HepG2 (cell line): Measurements from ENCODE around the gene ZKSCAN1. TPM values are rescaled to one million over a fixed set of nuclear protein-coding genes. Genes with fewer than 3 reads are reported as not detected.

Experiments used
- ELF4 ChIP-seq: sonication (generic); formaldehyde crosslinking; IDR thresholded peaks from 2 replicates; pipeline ENCODE4 v1.5.0; 2020; ENCODE audit warnings: missing genetic modification reagents, mild to moderate bottlenecking, moderate library complexity, borderline replicate concordance
- GATA4 ChIP-seq: sonication (generic); IDR thresholded peaks from 2 replicates; pipeline ENCODE4 v1.6.1; 2016; ENCODE audit warnings: antibody characterized with exemption, low read depth, borderline replicate concordance
- GFI1 ChIP-seq: sonication (generic); formaldehyde crosslinking; IDR thresholded peaks from 2 replicates; pipeline ENCODE4 v1.5.0; 2020; ENCODE audit warnings: missing genetic modification reagents, mild to moderate bottlenecking, borderline replicate concordance
- MED8 ChIP-seq: sonication (generic); formaldehyde crosslinking; IDR thresholded peaks from 2 replicates; pipeline ENCODE4 v1.8.1; 2023; ENCODE audit warnings: mild to moderate bottlenecking, missing genetic modification reagents; ENCODE audit not compliant: insufficient replicate concordance
- MTF2 ChIP-seq: sonication (generic); formaldehyde crosslinking; IDR thresholded peaks from 2 replicates; pipeline ENCODE4 v1.5.0; 2020; ENCODE audit warnings: missing genetic modification reagents, borderline replicate concordance
- MXD4 ChIP-seq: IDR thresholded peaks from 2 replicates; pipeline ENCODE4 v1.6.1; 2016; ENCODE audit warnings: mild to moderate bottlenecking, missing biosample characterization, missing genetic modification reagents
- NCOR1 ChIP-seq: fragments of 200-600 bp; sonication (generic); IDR thresholded peaks from 2 replicates; pipeline ENCODE4 v1.7.0; 2017; ENCODE audit warnings: antibody characterized with exemption, low read length, borderline replicate concordance
- NFE2 ChIP-seq: sonication (generic); formaldehyde crosslinking; IDR thresholded peaks from 2 replicates; pipeline ENCODE4 v1.4.0; 2020; ENCODE audit warnings: missing genetic modification reagents
- RARA ChIP-seq: IDR thresholded peaks from 2 replicates; pipeline ENCODE4 v1.6.1; 2016; ENCODE audit warnings: missing genetic modification reagents, missing compliant biosample characterization
- REL ChIP-seq: sonication (generic); formaldehyde crosslinking; conservative IDR thresholded peaks from 2 replicates; pipeline ENCODE4 v1.8.0; 2022; ENCODE audit warnings: mild to moderate bottlenecking, missing genetic modification reagents, moderate library complexity
- SIX4 ChIP-seq: sonication (generic); formaldehyde crosslinking; IDR thresholded peaks from 2 replicates; pipeline ENCODE4 v1.4.0; 2020; ENCODE audit warnings: missing genetic modification reagents
- ZFP36L2 ChIP-seq: sonication (generic); formaldehyde crosslinking; IDR thresholded peaks from 2 replicates; pipeline ENCODE4 v1.4.0; 2020; ENCODE audit warnings: missing genetic modification reagents
- ZNF24 ChIP-seq: fragments of 450-650 bp; IDR thresholded peaks from 2 replicates; pipeline ENCODE4 v1.6.1; 2017; ENCODE audit warnings: antibody characterized with exemption, mild to moderate bottlenecking
- ZNF282 ChIP-seq: fragments of 450-650 bp; IDR thresholded peaks from 2 replicates; pipeline ENCODE4 v1.6.1; 2018; ENCODE audit not compliant: partially characterized antibody
- ZNF335 ChIP-seq: sonication (generic); formaldehyde crosslinking; IDR thresholded peaks from 2 replicates; pipeline ENCODE4 v1.4.0; 2020; ENCODE audit warnings: missing genetic modification reagents
- ZNF598 ChIP-seq: sonication (generic); formaldehyde crosslinking; IDR thresholded peaks from 2 replicates; pipeline ENCODE4 v1.5.1; 2020; ENCODE audit warnings: mild to moderate bottlenecking, missing genetic modification reagents, borderline replicate concordance
- ZNF788 ChIP-seq: sonication (generic); formaldehyde crosslinking; IDR thresholded peaks from 2 replicates; pipeline ENCODE4 v1.5.0; 2020; ENCODE audit warnings: mild to moderate bottlenecking, missing genetic modification reagents, borderline replicate concordance
- polyA plus RNA-seq, 8 experiments: library from polyadenylated mRNA; depleted of rRNA in 3 of 8; stranded (reverse) in 7 of 8; unstranded in 1 of 8; fragments of >200 nt; fragmentation: Illumina TruSeq in 4 of 8; extraction: Trizol in 4 of 8; gene quantifications; 2 replicates each; pipeline versions ENCODE4 v1.2.1 to v1.2.3, GENCODE V29; 2011 to 2016; ENCODE audit warnings: low read depth in 4 of 8, missing spikeins in 1 of 8, mixed read lengths in 1 of 8; ENCODE audit not compliant: insufficient read depth in 1 of 8
- total RNA-seq, 5 experiments: library from RNA; depleted of rRNA; stranded (reverse); fragments of >200 nt; fragmentation: Illumina TruSeq; extraction: Trizol; gene quantifications; 2 replicates each; pipeline ENCODE4 v1.2.3, GENCODE V29; 2016; ENCODE audit warnings: low read depth in 1 of 5
- TF ChIP-seq, protein P1 (sequence below): sonication (generic); formaldehyde crosslinking; conservative IDR thresholded peaks from 2 replicates; pipeline ENCODE4 v1.4.0; 2020; ENCODE audit warnings: missing genetic modification reagents
- TF ChIP-seq, protein P2 (sequence below): sonication (generic); formaldehyde crosslinking; IDR thresholded peaks from 2 replicates; pipeline ENCODE4 v1.4.0; 2020; ENCODE audit warnings: mild to moderate bottlenecking, missing genetic modification reagents
- TF ChIP-seq, protein P3 (sequence below): sonication (generic); formaldehyde crosslinking; IDR thresholded peaks from 2 replicates; pipeline ENCODE4 v1.4.0; 2020; ENCODE audit warnings: mild to moderate bottlenecking, missing genetic modification reagents
- TF ChIP-seq, protein P4 (sequence below): sonication (generic); formaldehyde crosslinking; IDR thresholded peaks from 2 replicates; pipeline ENCODE4 v1.5.0; 2020; ENCODE audit warnings: missing genetic modification reagents, mild to moderate bottlenecking, borderline replicate concordance

The ZKSCAN1 gene
- total and polyA plus RNA-seq, 2 of the 13 experiments (the other 11 are each of a cell fraction or from before 2014, with no cell fraction given), result 46.4 to 60.6 TPM

DNA sequence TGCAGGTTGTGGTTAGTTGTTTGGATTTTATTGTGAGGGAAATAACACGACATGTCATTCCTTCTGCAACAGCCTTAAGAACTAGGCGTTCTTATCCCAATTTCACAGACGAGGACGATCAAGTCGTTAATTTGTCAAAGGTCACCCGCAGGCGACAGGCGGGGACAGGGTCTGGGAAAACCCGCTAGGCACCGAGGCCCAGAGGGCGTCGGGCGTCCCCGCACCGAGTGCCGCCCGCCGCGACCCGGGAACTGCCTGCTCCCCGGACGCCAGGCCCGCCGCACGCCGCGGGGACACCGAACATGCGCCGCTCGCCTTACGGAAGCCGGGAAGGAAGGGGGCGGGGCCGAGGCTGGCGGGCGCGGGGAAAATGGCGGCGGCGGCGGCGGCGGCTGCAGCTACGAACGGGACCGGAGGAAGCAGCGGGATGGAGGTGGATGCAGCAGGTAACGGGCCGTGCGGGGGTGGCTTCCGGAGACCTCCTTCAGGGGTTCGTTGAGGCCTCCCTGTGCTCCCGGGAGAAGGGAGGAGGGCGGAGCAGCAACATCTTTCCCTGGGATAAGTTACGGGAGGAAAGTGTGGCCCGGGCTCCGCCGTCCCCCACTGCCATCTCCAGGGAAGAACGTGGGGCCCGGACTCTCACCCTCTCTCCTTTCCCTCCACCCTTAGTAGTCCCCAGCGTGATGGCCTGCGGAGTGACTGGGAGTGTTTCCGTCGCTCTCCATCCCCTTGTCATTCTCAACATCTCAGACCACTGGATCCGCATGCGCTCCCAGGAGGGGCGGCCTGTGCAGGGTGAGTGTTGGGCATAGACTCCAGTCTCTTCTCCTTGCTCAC, 73.4 kb downstream of the ZKSCAN1 start, which contains the start of gene COPS6 (continued):
- TF ChIP-seq, protein P1, sequence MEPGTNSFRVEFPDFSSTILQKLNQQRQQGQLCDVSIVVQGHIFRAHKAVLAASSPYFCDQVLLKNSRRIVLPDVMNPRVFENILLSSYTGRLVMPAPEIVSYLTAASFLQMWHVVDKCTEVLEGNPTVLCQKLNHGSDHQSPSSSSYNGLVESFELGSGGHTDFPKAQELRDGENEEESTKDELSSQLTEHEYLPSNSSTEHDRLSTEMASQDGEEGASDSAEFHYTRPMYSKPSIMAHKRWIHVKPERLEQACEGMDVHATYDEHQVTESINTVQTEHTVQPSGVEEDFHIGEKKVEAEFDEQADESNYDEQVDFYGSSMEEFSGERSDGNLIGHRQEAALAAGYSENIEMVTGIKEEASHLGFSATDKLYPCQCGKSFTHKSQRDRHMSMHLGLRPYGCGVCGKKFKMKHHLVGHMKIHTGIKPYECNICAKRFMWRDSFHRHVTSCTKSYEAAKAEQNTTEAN (CRISPR knock-in tag), result peak; percentile 95
- TF ChIP-seq ZNF24 (no peak), MTF2 (CRISPR knock-in tag) (peak; percentile 89; the same call in 1 of the 2 replicates), NFE2 (no peak), ZNF335 (CRISPR knock-in tag) (no peak), GFI1 (CRISPR knock-in tag) (peak; percentile 77; the same call in 1 of the 2 replicates), RARA (peak; percentile 59; the same call in 1 of the 2 replicates), MXD4 (peak; percentile 97), MED8 (CRISPR knock-in tag) (peak; percentile 95), ZNF282 (no peak), ZNF788 (CRISPR knock-in tag) (peak; percentile 89; the same call in 1 of the 2 replicates), ZFP36L2 (CRISPR knock-in tag) (no peak), REL (peak; percentile 98), ELF4 (CRISPR knock-in tag) (no peak), NCOR1 (no peak), GATA4 (peak; percentile 63; the same call in 1 of the 2 replicates), SIX4 (CRISPR knock-in tag) (peak; percentile 44; the same call in 1 of the 2 replicates), ZNF598 (CRISPR knock-in tag) (0 out of 2 replicates have a peak, but pooled peaks have one; percentile 75)
- TF ChIP-seq, protein P2, sequence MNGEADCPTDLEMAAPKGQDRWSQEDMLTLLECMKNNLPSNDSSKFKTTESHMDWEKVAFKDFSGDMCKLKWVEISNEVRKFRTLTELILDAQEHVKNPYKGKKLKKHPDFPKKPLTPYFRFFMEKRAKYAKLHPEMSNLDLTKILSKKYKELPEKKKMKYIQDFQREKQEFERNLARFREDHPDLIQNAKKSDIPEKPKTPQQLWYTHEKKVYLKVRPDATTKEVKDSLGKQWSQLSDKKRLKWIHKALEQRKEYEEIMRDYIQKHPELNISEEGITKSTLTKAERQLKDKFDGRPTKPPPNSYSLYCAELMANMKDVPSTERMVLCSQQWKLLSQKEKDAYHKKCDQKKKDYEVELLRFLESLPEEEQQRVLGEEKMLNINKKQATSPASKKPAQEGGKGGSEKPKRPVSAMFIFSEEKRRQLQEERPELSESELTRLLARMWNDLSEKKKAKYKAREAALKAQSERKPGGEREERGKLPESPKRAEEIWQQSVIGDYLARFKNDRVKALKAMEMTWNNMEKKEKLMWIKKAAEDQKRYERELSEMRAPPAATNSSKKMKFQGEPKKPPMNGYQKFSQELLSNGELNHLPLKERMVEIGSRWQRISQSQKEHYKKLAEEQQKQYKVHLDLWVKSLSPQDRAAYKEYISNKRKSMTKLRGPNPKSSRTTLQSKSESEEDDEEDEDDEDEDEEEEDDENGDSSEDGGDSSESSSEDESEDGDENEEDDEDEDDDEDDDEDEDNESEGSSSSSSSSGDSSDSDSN (CRISPR knock-in tag), result peak; percentile 84
- TF ChIP-seq, protein P3, sequence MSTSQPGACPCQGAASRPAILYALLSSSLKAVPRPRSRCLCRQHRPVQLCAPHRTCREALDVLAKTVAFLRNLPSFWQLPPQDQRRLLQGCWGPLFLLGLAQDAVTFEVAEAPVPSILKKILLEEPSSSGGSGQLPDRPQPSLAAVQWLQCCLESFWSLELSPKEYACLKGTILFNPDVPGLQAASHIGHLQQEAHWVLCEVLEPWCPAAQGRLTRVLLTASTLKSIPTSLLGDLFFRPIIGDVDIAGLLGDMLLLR (CRISPR knock-in tag), result peak; percentile 88
- TF ChIP-seq, protein P4, sequence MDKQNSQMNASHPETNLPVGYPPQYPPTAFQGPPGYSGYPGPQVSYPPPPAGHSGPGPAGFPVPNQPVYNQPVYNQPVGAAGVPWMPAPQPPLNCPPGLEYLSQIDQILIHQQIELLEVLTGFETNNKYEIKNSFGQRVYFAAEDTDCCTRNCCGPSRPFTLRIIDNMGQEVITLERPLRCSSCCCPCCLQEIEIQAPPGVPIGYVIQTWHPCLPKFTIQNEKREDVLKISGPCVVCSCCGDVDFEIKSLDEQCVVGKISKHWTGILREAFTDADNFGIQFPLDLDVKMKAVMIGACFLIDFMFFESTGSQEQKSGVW (CRISPR knock-in tag), result 0 out of 2 replicates have a peak, but pooled peaks have one; percentile 28
